Measurements from ENCODE around the gene SPRY4.
A peak's percentile ranks its signal among the peaks of the same experiment; 100 is the strongest.

SPRY4 gene

DNA sequence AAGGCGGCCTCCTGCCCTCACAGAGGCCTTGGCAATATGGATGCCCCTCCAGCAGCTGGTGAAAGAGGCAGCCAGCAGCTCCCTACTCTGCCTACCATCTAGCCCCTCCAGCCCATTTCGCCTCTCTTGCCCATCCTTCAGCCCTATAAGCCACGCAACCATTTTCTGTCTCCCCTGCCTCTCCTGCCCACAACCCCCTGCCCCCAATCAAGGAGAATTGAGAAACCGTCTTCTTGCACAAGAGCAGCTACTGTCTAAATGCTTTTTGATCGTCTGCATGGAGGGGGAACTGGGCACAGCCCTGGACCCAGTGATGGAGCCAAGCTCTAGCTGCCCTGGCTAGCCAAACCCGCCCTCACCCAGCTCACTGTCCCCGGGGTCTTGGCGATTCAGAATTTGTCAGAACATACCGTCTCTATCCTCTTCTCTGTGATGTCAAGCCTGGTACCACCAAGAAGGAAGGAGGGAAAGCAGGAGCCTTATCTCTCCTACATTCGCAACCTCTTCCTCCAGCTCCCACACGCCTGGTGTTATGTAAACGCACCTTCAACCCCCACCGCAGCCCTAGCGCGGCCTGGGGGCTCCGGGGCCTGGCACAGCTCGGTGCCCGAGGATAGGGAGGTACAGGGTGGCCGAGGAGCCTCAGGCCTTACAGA, 1.2 kb downstream of the SPRY4 start:
- peak overlapping the region; percentile 97 for H3K4me3 ChIP-seq (ENCODE audit: low read depth, low read length)
- TF ChIP-seq, protein P1, sequence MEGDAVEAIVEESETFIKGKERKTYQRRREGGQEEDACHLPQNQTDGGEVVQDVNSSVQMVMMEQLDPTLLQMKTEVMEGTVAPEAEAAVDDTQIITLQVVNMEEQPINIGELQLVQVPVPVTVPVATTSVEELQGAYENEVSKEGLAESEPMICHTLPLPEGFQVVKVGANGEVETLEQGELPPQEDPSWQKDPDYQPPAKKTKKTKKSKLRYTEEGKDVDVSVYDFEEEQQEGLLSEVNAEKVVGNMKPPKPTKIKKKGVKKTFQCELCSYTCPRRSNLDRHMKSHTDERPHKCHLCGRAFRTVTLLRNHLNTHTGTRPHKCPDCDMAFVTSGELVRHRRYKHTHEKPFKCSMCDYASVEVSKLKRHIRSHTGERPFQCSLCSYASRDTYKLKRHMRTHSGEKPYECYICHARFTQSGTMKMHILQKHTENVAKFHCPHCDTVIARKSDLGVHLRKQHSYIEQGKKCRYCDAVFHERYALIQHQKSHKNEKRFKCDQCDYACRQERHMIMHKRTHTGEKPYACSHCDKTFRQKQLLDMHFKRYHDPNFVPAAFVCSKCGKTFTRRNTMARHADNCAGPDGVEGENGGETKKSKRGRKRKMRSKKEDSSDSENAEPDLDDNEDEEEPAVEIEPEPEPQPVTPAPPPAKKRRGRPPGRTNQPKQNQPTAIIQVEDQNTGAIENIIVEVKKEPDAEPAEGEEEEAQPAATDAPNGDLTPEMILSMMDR (IDR thresholded peaks at IDR 0.05; ENCODE audit: low read depth, low read length): no peak

DNA sequence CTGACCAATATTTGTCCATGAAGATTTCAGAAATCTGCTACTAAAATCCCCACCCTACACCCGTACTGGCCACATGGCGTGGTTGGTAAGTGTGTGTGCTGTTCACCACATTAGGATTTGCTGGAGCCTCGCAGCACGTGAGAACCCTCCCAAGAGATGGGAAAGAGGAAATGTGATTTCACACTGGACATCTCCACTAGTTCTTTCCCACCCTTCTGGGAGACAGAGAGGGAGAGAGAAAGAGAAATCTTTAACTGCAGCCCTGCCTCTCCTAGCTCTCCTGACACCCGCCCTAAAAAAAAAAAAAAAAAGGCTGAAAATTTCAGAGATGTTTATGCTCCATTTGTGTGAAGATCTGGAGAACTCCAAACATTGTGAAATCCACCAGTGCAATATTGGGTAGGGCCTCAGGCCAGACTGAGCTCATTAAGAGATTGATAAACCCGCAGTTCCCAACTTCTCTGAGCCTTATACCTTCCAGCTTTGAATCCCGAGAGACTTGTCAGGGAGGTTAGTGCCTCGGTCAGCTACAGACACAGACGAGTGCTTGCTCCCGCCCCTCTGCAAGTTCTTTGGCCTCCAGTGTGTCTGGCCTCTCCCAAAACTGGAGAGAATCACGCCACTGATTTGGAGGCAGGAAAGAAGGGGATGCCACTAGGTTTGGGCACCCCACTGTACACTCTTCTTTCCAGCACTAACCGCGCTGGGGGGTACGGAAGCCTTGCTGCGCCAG, 1.9 kb downstream of the SPRY4 start:
- TF ChIP-seq, protein P1 (IDR thresholded peaks at IDR 0.05; ENCODE audit: low read depth, low read length): no peak
- peak overlapping the region; percentile 97 for H3K4me3 ChIP-seq (ENCODE audit: low read depth, low read length)

DNA sequence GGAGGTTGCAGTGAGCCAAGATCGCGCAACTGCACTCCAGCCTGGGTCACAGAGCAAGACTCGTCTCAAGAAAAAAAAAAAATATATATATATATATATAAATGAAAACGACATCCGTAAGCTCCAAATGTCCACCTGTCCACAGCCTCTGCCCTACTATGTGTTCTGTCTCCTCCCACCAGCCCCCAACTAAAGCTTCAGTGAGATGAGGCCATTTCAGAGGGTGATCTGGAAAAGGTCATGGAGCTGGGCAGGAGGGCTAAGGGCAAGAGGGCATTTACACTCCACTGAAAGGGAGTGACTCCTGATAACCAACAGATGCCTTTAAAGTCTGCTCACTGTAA, 2.4 kb downstream of the SPRY4 start:
- TF ChIP-seq, protein P1 (IDR thresholded peaks at IDR 0.05; ENCODE audit: low read depth, low read length): no peak
- H3K4me3 ChIP-seq (ENCODE audit: low read depth, low read length): peak overlapping the region; percentile 97

DNA sequence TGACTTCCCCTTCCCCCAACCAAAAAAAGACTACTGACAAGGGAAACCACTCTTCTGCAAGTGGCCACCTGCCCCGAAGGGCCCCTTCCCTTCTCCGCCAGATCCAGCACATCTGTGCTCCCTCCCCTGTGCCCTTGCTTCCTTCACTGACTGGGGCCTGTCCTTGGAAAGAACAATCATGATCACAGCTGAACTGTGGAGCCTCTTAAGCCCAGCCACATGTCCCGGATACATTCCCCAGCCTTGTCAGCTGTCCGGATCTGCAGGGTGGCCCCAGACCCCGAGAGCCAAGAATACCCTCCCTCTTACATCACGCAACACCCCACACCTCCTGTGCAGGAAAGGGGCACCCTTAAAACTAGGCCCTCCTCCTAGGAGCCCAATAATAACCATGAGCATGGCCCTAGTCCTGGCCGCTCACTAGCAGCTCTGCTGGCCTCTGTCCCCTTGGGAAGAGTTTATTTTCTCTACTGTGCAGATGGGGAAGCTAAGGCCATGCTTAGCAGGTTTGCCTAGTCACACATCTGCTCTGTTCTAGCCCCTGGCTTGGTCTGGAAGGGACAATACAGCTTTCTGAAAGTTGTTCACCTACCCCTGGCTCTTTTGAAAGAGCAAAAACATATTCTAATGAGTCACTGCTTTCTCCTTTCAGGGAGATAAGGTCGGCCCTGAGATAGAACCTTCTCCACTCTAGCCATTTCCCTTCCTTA, 3.8 kb downstream of the SPRY4 start:
- peak overlapping the region; percentile 97 for H3K4me3 ChIP-seq (ENCODE audit: low read depth, low read length)
- TF ChIP-seq, protein P1 (IDR thresholded peaks at IDR 0.05; ENCODE audit: low read depth, low read length): no peak

DNA sequence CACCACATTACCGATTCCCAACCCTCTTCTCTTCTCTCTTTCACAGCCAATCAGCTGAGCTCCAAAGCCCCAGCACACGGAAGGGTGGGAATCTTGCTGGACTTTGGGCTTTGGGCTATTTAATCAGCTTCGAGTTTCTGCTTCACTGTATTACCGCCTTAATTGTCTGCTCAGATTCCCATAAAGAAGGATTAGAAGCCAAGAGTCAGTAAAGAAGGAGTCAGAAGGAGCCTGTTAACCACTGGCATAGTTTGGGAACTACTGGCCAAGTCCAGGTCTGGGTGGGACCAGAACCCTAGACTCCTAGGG, 4.4 kb downstream of the SPRY4 start:
- TF ChIP-seq, protein P1 (IDR thresholded peaks at IDR 0.05; ENCODE audit: low read depth, low read length): no peak

DNA sequence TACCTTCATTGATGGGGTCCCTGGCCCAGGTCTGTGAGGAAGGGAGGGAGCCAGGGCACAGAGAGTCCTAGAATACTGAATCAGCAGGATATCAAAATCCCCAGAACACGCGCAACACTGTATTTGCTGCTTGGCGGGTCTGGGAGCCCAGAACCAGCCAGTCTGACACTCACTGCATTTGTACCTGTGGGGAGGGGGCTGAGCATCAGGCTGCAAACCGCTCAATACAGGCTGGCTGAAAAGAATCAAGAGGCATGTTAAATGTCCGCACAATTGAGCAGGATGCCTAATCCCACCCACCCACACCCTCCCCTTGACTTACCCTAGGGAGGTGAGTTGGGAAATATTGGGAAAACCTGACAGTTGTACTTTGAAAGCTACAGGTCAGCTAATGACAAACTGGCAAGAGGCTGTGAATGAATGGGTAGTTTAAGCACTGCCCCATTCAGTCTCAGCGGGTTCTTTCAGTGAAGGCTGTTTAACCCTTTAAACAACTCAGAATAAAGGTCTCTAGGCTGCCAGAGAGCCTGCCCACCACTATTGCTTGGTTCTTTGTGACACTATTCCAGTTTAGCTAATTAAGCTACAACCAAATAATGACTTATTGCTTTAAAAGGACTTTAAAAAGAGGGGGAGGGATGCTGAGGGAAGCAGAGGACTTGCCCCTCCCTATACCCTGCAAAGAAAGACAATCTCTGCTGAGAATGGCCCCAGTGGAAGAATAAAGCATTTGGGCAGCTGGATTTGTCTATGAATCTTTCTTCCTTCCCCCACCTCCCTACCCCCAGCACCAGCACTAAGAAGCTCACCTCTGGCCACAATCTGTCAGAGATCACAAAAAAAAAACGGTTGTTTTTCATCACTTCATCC, 5.0 kb downstream of the SPRY4 start:
- H3K4me3 ChIP-seq (ENCODE audit: low read depth, low read length): peak overlapping the region; percentile 97
- TF ChIP-seq, protein P1 (IDR thresholded peaks at IDR 0.05; ENCODE audit: low read depth, low read length): no peak

More for the DNA sequence above, 4.4 kb downstream of the SPRY4 start:
- peak overlapping the region; percentile 97 for H3K4me3 ChIP-seq (ENCODE audit: low read depth, low read length)

All from WI38 (cell line).